RWPE1 (cell line): Measurements from ENCODE around the gene KANK3.

ENCODE experiments used
- CTCF ChIA-PET: fragments of 350-600 bp; sonication (Branson Sonifier 250); formaldehyde crosslinking; extraction: SDS; loops from one replicate; lab custom pipeline; 2021; lab: Yijun Ruan, JAX
- POLR2A ChIA-PET: fragments of 400-600 bp; formaldehyde crosslinking; extraction: SDS; loops from one replicate; lab custom pipeline; 2020; ENCODE audit warnings: antibody characterized with exemption; ENCODE audit not compliant: low non-redundant PET; lab: Yijun Ruan, JAX
- DNase-seq: peaks from one replicate; pipeline ENCODE4 v3.0.0; 2012; ENCODE audit warnings: low spot score
- H3K27ac ChIP-seq: fragments of 450-650 bp; 2 replicates; pipeline ENCODE4 v1.5.1; 2017
- CTCF ChIP-seq: fragments of 450-650 bp; conservative IDR thresholded peaks from 2 replicates; pipeline ENCODE4 v1.5.1; 2017; ENCODE audit warnings: low read depth, mild to moderate bottlenecking

The KANK3 gene

GRCh38 chr19:8366121-8366581, 23.1 kb upstream of the KANK3 start:
- CTCF ChIA-PET = interaction anchor here (1.0 kb wide), 1 partner anchor 12 kb away, joined by 3 read pairs; no protein-coding TSS in a partner anchor
- DNase-seq = no peak
- no peak for TF ChIP-seq CTCF
- no peak overlapping the region for H3K27ac ChIP-seq
- POLR2A ChIA-PET = no interaction called here

GRCh38 chr19:8363803-8364771, 21.0 kb upstream of the KANK3 start, which contains the start of gene ANGPTL4:
Gene ANGPTL4, plus strand, starts transcription at chr19:8364155. Its CDS starts 167 bp downstream, at chr19:8364322.
- H3K27ac ChIP-seq = peak within 1 kb of the TSS; percentile 90
- ChIA-PET POLR2A (interaction anchor here (0.7 kb wide), 1 partner anchor 28 kb away, joined by 5 read pairs; no protein-coding TSS in a partner anchor), CTCF (interaction anchor here (0.5 to 3.7 kb wide), 2 partner anchors 10 to 1221 kb away, joined by 3 to 14 read pairs; no protein-coding TSS in a partner anchor)
- TF ChIP-seq CTCF = no peak; the same call in 1 of the 2 replicates
- DNase-seq = peak; percentile 54

DNA sequence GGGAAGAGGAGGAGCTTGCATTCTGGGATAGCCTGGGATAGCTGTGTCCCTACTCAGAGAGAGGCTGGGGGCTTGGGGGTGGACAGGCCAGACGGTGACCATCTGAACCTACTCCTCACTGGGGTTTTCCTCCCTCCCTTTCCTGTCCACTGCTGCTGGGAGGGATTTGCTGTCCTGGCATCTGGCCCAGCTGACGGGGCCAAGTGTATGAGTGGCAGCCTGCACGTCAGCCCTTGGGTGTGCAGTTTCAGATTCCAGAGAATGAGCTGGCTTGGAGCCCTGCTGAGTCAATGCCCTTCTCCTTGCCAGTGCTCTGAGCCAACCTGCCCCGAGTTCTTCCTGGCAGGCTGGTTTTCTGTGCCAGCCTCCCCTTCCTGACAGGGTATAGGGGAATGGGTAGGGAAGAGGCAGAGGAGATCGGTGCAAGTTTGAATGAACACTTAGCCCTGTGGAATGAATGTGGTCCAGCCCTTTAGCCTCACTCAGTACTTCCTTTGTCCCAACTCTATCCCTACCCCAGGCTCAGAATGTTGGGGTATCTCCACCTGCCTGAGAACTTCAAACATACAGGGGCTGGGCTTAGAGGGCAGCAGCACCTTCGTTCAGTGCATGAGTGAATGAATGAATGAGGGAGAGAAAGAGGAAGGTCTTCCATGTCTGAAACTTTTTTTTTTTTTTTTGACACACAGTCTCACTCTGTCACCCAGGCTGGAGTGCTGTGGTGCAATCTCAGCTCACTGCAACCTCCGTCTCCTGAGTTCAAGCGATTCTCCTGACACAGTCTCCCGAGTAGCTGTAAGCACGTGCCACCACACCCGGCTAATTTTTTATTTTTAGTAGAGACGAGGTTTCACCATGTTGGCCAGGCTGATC, 19.1 kb upstream of the KANK3 start:
- ChIA-PET CTCF (interaction anchor here (3.7 kb wide), 1 partner anchor 8 kb away, joined by 14 read pairs; no protein-coding TSS in a partner anchor), POLR2A (interaction anchor here (0.6 kb wide), 1 partner anchor 12 kb away, joined by 3 read pairs; no protein-coding TSS in a partner anchor)
- H3K27ac ChIP-seq = peak overlapping the region; percentile 90
- TF ChIP-seq CTCF = no peak
- peak; percentile 94 for DNase-seq

GRCh38 chr19:8360196-8360595, 17.1 kb upstream of the KANK3 start:
- H3K27ac ChIP-seq = peak overlapping the region; percentile 28; the same call in 1 of the 2 replicates
- ChIA-PET POLR2A (no interaction called here), CTCF (no interaction called here)
- no peak for TF ChIP-seq CTCF
- DNase-seq = no peak

DNA sequence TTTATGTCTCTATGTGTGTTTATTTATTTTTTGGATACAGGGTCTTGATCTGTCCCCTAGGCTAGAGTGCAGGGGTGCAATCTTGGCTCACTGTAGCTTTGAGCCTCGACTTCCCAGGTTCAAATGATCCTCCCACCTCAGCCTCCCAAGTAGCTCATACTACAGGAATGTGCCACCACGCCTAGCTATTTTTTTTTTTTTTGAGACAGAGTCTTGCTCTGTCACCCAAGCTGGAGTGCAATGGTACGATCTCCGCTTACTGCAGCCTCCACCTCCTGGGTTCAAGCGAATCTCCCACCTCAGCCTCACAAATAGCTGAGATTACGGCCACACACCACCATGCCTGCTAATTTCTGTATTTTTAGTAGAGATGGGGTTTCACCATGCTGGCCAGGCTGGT, 15.9 kb upstream of the KANK3 start:
- ChIA-PET CTCF (no interaction called here), POLR2A (no interaction called here)
- TF ChIP-seq CTCF = no peak
- no peak overlapping the region for H3K27ac ChIP-seq
- no peak for DNase-seq
